ENCODE results near the gene DIO3. TPM values are rescaled to one million over a fixed set of nuclear protein-coding genes. Genes with fewer than 3 reads are reported as not detected.

Gene DIO3
- total RNA-seq, 1 experiment from 2014 or later = not detected

DNA sequence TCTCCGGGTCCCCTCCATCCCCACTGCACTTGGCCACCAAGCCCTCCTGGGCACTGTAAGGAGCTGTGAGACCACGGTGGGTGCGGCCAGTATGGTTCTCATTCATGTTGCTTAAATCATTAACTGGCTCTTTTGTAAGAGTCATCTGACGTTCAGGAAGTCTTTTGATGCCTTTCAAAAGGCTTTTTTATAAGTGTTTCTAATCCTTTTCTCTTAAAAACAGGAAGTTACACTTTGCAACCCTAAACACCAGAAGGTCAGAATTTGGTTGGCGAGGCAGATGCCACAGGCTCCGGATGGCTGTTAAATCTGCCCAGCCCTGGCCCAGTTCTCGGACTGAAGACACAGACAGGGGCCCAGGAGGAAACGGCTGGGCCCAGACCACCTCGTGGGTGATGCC is 26.1 kb upstream of the DIO3 start:
- H3K4ac ChIP-seq (ENCODE audit: low read depth, low read length) = no peak overlapping the region
- H3K79me1 ChIP-seq (ENCODE audit: insufficient read depth, low read depth, low read length, poor library complexity, severe bottlenecking) = no peaks in the 10 kb centered on the region
- no peaks in the 10 kb centered on the region for H4K20me1 ChIP-seq (ENCODE audit: control insufficient read depth, insufficient read depth, insufficient read length)
- H2BK12ac ChIP-seq (ENCODE audit: insufficient read length, low read depth, low read length) = no peak overlapping the region
- H3K27ac Mint-ChIP-seq = no peak overlapping the region
- no peak overlapping the region for H4K8ac ChIP-seq (replicated peaks; ENCODE audit: insufficient read length, low read depth, low read length)
- H3K36me3 Mint-ChIP-seq (ENCODE audit: insufficient read depth in 1 of 3, low read depth in 3 of 3) = no peaks in the 10 kb centered on the region; a peak in 1 of 7 replicates
- H2BK120ac ChIP-seq (ENCODE audit: low read depth, low read length, poor library complexity, severe bottlenecking) = no peak overlapping the region
- no peak overlapping the region for H3K4me3 Mint-ChIP-seq
- no peak overlapping the region for H2AFZ ChIP-seq (ENCODE audit: low read length)
- no peak overlapping the region for H3K4me2 ChIP-seq (ENCODE audit: insufficient read depth, insufficient read length, low read length)
- no peak for TF ChIP-seq CTCF (conservative IDR thresholded peaks at IDR 0.05)
- H3K9me3 Mint-ChIP-seq = peaks cover 0 to 2% of the 10 kb centered on the region in 2 experiments; a peak in 2 of 5 replicates
- no peak overlapping the region for H3K56ac ChIP-seq (ENCODE audit: insufficient read length, low read depth, low read length)
- WGBS (ENCODE audit: extremely low coverage, insufficient read length, low lambda C conversion rate) = no CpG with 5 or more reads among the region's 9 CpGs
- H3K9ac ChIP-seq (ENCODE audit: extremely low read depth, insufficient read length, low read length) = no peak overlapping the region
- no peaks in the 10 kb centered on the region for H3K23me2 ChIP-seq (ENCODE audit: insufficient read length, low read depth, low read length, poor library complexity, severe bottlenecking)
- no peak for DNase-seq
- no peaks in the 10 kb centered on the region for H3K79me2 ChIP-seq (ENCODE audit: insufficient read depth, low read length)
- no peak overlapping the region for H4K91ac ChIP-seq (ENCODE audit: insufficient read length, low read depth, low read length)
- no peak overlapping the region for H3K27ac ChIP-seq (ENCODE audit: insufficient read length, low read depth, low read length)
- no peak overlapping the region for H2BK15ac ChIP-seq (ENCODE audit: low read depth, low read length)
- no peak overlapping the region for H3K23ac ChIP-seq (ENCODE audit: insufficient read length, low read depth, low read length)
- H3K4me1 Mint-ChIP-seq = peaks cover 3 to 4% of the 10 kb centered on the region in 2 experiments; a peak in 3 of 4 replicates
- no peak overlapping the region for H3K14ac ChIP-seq (ENCODE audit: insufficient read depth, low read length)
- no peaks in the 10 kb centered on the region for H3K4me1 ChIP-seq (ENCODE audit: insufficient read depth, low read length)
- H3K27me3 ChIP-seq (ENCODE audit: insufficient read depth, low read length) = no peaks in the 10 kb centered on the region
- no peak overlapping the region for H4K5ac ChIP-seq (ENCODE audit: insufficient read length, low read depth, low read length)
- H2BK20ac ChIP-seq (ENCODE audit: low read depth, low read length, poor library complexity, severe bottlenecking) = no peak overlapping the region
- H2AK5ac ChIP-seq (ENCODE audit: insufficient read length, low read length) = no peak overlapping the region
- no peaks in the 10 kb centered on the region for H3K9me3 ChIP-seq (ENCODE audit: control insufficient read depth, low read depth, low read length)
- H3T11ph ChIP-seq (ENCODE audit: low read length) = no peak overlapping the region
- H2BK5ac ChIP-seq (ENCODE audit: insufficient read length, low read length) = no peak overlapping the region
- no peak overlapping the region for H3K18ac ChIP-seq (ENCODE audit: insufficient read length, low read depth, low read length)
- peaks cover 16% of the 10 kb centered on the region for H3K27me3 Mint-ChIP-seq (ENCODE audit: low read depth)

Data from H9 (cell line).